Measurements from ENCODE around the gene CD80.
A peak's percentile ranks its signal among the peaks of the same experiment; 100 is the strongest.

DNA sequence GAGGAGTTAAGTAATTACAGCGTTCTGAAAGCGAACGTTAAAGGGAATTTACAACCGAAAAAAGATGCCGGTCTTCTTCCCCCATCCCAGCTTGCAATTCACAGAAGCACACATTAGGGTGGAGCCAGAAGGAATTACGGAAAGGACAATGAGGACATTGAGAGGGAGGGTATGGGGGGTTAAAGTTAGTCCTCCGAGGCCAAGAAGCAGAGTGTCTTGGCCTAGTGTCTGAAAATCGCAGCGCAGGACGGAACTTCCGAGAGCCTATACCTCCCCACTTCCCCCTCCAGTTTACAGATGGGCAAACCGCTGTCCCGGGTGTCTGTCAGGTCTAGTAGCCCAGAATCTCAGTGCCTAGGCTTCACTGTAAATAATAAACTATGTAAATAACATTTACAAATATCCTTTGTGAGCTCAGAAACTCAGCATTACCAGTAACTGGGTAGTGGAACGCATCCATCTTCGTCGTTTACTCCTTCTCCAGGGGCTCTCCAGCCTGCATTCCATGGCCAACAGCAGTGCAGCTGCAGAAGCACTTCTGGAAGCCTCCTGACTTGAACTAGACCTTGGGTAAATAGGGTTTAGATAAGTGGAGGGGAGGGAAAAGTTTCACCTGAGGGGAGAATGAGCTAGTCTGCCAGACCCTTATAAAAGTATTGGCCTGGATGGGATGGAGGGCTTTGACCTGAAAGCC lies 20.8 kb upstream of the CD80 start:
- peak; percentile 84 for TF ChIP-seq POLR2A (IDR thresholded peaks at IDR 0.05; ENCODE audit: low read depth, low read length)
- peak; percentile 75; the same call in 1 of the 2 replicates for TF ChIP-seq POLR2AphosphoS5 (IDR thresholded peaks at IDR 0.05; ENCODE audit: low read depth, low read length)
- 0 out of 2 replicates have a peak, but pooled peaks have one; percentile 47 for TF ChIP-seq TAF1 (IDR thresholded peaks at IDR 0.05; ENCODE audit: low read depth, low read length)
